Skin of body (tissue), 2 donors: ENCODE data around the gene TUBD1. TPM values are rescaled to one million over a fixed set of nuclear protein-coding genes. Genes with fewer than 3 reads are reported as not detected.
"Not testable (repeated sequence)": the region's sequence is repeated elsewhere in the genome, so short reads cannot be mapped to it uniquely, and the experiment has no call there.

ENCODE experiments used
- DNase-seq: peaks from one replicate; lab custom pipeline; 2025; lab: John Stamatoyannopoulos, UW
- total RNA-seq: library from RNA; depleted of rRNA; stranded (reverse); fragments of >200 nt; gene quantifications from one replicate; pipeline ENCODE4 v1.2.3, GENCODE V29; 2014

Gene TUBD1
- total RNA-seq, 1 donor from 2014 or later: 8.8 TPM

DNA sequence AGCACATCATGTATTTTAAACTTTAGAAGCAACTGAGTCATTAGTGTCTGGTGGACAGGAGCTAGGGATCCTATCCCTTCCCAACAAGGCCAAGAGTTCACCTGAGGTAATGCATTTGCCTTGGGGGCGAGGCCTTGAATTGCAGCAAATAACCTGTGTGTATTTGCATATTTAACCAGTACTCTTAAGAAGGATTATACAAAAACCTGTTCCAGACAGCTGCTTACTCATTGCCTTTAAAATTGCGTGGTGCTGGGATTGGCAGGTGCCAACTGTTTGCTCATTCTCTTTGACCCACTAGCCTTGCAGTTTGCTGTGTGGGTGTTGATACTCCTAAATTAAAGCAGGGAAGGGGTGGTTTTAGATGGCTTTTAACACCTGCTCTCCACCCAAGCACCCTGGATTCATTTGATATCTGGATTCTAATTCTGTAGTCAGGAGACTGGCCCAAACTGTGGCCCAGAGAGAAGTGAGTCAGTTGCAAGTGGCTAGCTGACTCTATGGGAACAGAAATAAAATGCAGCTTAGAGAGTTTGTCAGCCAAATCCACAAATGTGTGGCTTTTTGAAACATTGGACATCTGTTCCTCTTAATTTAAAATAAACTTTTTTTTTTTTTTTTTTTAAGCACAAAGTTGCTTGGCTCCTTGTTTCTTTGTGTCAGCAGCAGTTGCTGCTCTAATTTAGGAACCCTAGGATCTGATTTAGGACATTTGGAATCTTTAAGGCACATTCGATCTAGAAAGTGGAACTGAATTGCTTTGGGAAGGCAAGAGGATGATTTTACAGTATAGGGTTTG lies 46.9 kb downstream of the TUBD1 start:
- peak; percentile 76 for DNase-seq

DNA sequence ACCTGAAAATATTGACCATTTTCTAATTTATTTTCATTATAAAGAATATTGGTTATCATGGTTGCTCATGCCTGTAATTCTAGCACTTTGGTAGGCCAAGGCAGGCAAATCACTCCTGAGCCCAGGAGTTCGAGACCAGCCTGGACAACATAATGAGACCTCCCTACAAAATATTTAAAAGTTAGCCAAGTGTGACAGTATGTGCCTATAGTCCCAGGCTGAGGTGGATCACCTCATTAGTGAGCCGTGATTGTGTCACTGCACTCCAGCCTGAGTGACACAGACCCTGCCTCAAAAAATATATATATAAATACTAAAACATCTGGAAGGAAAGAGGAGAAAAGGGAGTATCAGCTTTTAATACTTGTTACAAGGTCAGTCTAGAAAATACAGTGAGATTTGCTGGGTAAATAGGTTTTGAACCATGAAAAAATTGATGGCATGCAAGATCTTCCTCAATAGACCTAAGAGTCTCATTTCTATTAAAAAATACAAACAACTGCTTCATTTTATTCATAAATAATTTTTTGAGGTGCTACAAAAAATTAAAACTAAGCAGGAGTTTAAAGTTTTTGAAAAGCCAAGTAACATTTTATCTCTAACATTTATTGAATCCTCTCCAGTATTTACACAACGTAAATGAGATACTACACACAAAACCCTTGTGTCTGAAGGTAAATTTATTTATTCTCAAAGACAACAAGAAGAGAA lies 47.7 kb downstream of the TUBD1 start:
- no peak for DNase-seq

- DNase-seq: no peak
These were observed 49.7 kb downstream of the TUBD1 start for GRCh38 chr17:59842901-59843652.

DNA sequence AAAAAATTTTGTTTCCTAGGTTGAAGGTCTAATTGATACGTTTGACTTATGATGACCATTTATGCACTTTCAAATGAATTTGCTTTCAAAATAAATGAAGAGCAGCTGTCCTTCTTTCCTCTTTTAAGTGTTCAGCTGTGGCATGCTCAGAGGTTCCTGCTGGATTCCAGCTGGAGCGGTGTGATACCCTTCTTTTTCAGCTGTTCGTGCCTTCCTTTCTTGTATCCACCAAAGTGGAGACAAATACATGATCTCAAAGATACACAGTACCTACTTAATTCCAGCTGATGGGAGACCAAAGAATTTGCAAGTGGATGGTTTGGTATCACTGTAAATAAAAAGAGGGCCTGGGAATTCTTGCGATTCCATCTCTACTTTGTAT lies 50.9 kb downstream of the TUBD1 start:
- DNase-seq: not testable (repeated sequence)

GRCh38 chr17:59841091-59841881 lies 51.5 kb downstream of the TUBD1 start:
- DNase-seq: not testable (repeated sequence)

DNA sequence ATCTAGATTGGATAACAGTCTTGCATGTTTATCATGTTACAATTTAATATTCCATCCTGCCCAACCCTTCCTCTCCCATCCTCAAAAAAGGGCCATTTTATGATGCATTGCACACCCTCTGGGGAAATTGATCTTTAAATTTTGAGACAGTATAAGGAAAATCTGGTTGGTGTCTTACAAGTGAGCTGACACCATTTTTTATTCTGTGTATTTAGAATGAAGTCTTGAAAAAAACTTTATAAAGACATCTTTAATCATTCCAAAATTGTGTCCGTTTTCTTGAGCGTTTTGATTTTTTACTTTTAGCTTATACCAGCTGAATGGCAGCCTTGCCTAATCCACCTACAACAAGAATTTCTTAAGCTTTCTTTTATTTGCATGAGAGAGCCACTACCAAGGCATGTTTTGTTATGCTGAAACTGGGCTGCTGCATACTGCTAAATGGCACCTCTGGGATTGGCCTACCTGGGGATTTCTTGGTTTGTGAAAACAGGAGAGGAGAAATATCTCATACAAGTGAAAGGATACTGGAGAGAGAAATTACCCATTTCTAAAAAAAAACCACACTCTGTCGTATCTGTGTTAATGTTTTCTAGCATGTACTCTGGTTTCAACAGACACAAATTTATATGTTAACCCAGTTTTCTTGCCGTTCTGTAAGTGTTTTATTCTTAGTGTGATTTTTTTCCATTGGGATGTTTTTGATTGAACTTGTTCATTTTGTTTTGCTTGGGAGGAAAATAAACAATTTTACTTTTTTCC lies 52.2 kb downstream of the TUBD1 start:
- DNase-seq: no peak

GRCh38 chr17:59839651-59840328 lies 53.0 kb downstream of the TUBD1 start:
- no peak for DNase-seq

DNA sequence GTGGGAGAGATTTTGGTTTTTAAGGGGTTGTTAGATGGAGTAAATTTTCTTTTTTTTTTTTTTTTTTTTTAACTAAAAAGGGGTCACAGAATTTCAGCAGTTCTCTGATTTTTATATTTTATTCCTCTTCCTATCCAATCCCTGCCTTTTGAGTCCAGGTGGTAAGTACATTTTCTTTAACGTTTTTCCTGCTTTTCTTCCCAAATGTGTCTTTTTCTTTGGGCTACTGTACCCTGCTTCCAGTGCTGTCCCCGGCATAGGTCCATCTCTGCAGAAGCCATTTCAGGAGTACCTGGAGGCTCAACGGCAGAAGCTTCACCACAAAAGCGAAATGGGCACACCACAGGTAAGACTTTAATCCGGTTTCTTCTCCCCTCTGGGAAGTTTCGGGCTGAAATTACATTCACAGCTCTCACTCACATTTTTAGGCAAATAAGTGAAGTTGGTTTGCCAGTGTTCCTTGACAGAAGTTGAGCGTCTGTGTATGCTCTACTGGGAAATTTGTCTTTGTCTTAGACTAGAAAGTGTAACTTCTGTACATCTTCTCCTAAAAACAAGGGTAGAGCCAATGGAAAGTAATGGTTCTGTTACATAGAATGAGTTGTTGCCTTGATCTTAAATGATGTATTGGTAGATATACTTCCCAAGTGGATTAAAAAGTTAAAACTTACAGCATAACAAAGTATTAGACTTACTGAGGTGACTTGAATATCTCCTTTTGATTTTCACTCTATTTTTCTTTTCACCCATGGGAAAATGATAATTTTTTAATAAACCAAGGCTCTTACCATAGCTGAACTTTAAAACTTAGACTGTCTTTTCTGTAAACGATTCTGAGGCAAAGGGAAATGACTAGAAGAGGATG lies 54.5 kb downstream of the TUBD1 start:
- DNase-seq: no peak

DNA sequence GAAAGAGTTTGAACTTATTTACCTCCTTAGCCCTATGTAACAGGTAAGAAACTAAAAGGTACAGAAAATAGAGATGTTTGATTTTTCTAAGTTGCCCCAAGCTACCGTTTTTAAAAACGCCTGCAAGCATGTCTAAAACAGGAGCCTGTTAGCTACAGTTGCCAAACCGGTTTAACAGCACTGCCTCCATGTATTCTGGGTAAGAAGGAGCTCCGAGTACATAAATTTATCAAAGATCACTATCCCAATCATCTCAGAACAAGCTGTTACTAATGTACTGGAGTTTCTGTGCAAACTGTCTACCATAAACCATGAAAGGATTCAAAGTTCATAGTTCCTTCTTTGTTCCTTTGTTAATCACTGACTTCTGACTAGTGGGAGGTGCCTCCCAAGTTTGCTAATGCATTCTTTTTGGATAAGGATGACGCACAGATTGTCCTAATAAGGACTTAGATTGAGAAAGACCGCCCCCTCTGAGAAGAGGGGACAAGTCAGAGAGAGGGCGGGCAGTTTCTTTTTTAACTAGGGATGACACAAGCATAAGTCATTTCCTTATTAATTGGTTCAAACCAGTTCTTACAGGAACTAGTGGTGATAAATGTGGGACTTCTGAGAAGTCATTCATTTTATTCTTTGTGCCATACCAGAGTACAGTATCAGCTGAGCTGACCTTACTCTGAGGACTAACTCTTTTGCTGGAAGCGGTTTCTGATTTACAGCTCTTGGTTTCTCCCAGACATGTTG lies 55.3 kb downstream of the TUBD1 start:
- DNase-seq: peak; percentile 97

DNA sequence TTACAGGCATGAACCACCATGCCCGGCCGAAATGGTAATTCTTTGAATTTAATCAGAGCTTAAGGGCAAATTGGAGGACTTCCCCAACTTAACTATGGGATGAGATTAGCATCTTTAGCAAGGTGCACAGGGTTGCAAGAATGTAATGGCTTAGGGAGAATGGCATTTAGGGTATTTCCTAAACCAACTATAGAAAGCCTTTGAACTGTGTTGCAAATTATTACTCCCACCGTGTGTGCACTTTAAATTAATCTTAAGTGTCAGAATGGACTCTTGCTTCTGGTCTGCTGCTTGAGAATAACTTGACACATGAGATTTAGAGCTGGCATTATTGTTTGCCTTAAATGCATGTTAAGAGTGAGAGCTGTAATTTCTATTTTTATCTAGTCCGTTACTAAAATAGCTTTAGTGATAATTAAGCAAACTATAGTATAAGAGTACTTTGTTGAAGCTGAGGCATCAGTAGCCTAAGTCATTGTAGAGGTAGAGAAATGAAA lies 59.8 kb downstream of the TUBD1 start:
- no peak for DNase-seq

DNA sequence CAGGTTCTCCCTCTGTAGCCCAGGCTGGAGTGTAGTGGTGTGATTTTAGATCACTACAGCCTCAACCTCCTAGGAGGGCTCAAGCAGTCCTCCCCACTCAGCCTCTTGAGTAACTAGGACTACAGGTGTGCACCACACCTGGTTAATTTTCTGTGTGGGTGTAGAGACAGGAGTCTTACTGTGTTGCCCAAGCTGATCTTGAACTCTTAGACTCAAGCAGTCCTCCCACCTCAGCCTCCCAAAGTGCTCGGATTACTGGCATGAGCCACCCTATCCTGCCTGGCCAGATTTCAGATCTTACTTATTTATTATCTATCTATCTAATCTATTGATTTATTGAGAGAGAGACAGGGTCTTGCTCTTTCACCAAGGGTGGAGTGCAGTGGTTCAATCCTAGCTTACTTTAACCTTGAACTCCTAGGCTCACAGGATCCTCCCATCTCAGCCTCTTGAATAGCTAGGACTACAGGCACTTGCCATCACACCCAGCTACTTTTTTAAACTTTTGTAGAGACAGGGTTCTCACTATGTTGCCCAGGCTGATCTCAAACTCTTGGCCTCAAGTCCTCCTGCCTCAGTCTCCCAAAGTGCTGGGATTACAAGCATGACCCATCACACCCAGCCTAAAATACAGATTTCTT lies 61.8 kb downstream of the TUBD1 start:
- no peak for DNase-seq

- no peak for DNase-seq
These were observed 62.6 kb downstream of the TUBD1 start for GRCh38 chr17:59830007-59830630.

GRCh38 chr17:59829217-59830006 lies 63.3 kb downstream of the TUBD1 start:
- peak; percentile 79 for DNase-seq

DNA sequence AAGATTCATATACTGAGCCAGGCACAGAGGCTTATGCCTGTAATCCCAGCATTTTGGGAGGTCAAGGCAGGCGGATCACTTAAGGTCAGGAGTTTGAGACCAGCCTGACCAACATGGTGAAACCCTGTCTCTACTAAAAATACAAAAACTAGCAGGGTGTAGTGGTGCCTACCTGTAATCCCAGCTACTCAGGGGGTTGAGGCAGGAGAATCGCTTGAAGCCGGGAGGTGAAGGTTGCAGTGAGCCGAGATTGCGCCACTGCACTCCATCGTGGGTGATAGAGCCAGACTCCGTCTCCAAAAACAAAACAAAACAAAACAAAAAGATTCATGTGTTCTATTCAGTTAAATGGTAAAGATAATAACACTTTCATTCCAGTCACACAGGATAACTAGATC lies 63.9 kb downstream of the TUBD1 start:
- not testable (repeated sequence) for DNase-seq

DNA sequence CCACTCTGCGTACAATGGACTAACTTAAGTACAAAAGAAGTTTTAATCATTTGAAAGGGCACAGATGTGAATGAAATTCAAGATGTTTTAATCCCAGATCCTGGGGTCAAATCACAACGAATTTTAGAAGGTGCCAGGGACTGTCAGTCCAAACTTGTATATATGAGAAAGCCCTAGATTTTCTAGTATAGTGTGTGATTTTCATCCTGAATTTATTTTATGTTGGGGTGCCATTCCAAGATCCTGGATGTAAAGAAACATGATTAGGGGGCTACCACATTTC lies 64.3 kb downstream of the TUBD1 start:
- DNase-seq: no peak

DNA sequence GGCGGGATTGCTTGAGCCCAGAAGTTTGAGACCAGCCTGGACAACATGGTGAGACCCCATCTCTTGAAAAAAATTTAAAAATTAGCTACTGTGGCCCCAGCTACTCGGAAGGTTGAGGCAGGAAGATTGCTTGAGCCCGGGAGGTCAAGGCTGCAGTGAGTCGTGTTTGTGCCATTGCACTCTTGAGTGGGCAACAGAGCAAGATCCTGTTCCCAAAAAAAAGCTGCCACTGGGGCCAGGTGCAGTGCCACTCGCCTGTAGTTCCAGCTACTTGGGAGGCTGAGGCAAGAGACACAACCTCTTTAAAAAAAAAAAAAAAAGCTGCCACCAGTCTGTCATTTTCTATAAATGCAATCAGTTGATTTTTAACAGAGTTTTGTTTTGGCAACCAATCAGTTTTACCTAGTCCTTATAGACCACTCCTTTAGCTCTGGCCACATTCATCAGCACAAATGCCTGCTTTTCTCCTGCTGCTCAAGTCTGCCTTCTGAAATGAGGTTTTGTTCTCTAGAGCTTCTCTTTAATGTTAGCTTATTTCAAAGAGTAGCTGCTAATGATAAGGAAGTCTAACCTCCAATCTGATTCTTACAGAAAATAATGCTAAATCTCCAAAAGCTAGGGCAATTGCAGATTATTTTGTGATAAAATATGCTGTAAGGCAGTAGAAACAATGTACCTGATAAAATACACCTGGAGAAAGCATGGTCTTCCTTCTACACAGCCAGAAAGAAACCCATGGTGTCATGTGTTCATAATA lies 64.8 kb downstream of the TUBD1 start:
- no peak for DNase-seq
